Fibroblast of lung (primary cell): ENCODE measurements around the gene ZNF319. TPM values are rescaled to one million over a fixed set of nuclear protein-coding genes. Genes with fewer than 3 reads are reported as not detected.

Experiments
- DNase-seq, 2 donors: peaks; one replicate each; pipeline versions ENCODE4 v3.0.0 to v3.0.0-alpha.2; 2010; ENCODE audit warnings: low read depth in 2 of 2
- H2AFZ ChIP-seq: 2 replicates; pipeline ENCODE4 v1.5.1; 2012; ENCODE audit warnings: low read length, control low read depth, inconsistent platforms
- H3K27ac ChIP-seq: 2 replicates; pipeline ENCODE4 v1.5.1; 2011; ENCODE audit warnings: low read length, control low read depth; ENCODE audit not compliant: insufficient read depth
- H3K27me3 ChIP-seq: 2 replicates; pipeline ENCODE4 v1.5.1; 2011; ENCODE audit warnings: mild to moderate bottlenecking, low read length; ENCODE audit not compliant: control insufficient read depth, insufficient read depth
- H3K36me3 ChIP-seq: 2 replicates; pipeline ENCODE4 v1.5.1; 2011; ENCODE audit warnings: low read length; ENCODE audit not compliant: control insufficient read depth, insufficient read depth
- H3K4me1 ChIP-seq: 2 replicates; pipeline ENCODE4 v1.5.1; 2011; ENCODE audit warnings: low read length; ENCODE audit not compliant: control insufficient read depth, insufficient read depth; ENCODE audit errors: extremely low read depth
- H3K4me2 ChIP-seq: 2 replicates; pipeline ENCODE4 v1.5.1; 2011; ENCODE audit warnings: low read length, control low read depth; ENCODE audit not compliant: insufficient read depth; ENCODE audit errors: extremely low read depth
- H3K4me3 ChIP-seq, 4 experiments: fragments of 200-600 bp in 1 of 4; sonication (generic) in 1 of 4; replicated peaks in 1 of 4; 2 replicates each; pipeline ENCODE4 v1.5.1; 2011 to 2016; ENCODE audit warnings: low read length in 4 of 4, low read depth in 3 of 4, mild to moderate bottlenecking in 3 of 4, control low read depth in 2 of 4, inconsistent platforms in 1 of 4, mixed read lengths in 1 of 4; ENCODE audit not compliant: insufficient read depth in 1 of 4; ENCODE audit errors: control extremely low read depth in 1 of 4
- H3K79me2 ChIP-seq: 2 replicates; pipeline ENCODE4 v1.5.1; 2012; ENCODE audit warnings: mild to moderate bottlenecking, low read length, inconsistent platforms; ENCODE audit not compliant: control insufficient read depth, insufficient read depth
- H3K9ac ChIP-seq: 2 replicates; pipeline ENCODE4 v1.5.1; 2011; ENCODE audit warnings: mild to moderate bottlenecking, low read length, control low read depth; ENCODE audit not compliant: insufficient read depth
- H3K9me3 ChIP-seq: 2 replicates; pipeline ENCODE4 v1.5.1; 2012; ENCODE audit warnings: low read depth, low read length; ENCODE audit not compliant: control insufficient read depth, insufficient read depth
- H4K20me1 ChIP-seq: 2 replicates; pipeline ENCODE4 v1.5.1; 2011; ENCODE audit warnings: low read length; ENCODE audit not compliant: control insufficient read depth, insufficient read depth; ENCODE audit errors: extremely low read depth
- CTCF ChIP-seq, 2 donors: IDR thresholded peaks in 1 of 2; conservative IDR thresholded peaks in 1 of 2; 1 replicate in 1 of 2; 2 replicates in 1 of 2; pipeline ENCODE4 v1.5.1; 2011 to 2012; ENCODE audit warnings: low read length in 2 of 2, control low read depth in 1 of 2, inconsistent platforms in 1 of 2, low read depth in 1 of 2, mild to moderate bottlenecking in 1 of 2
- EZH2 ChIP-seq: IDR thresholded peaks from 2 replicates; pipeline ENCODE4 v1.5.1; 2012; ENCODE audit warnings: low read length, control low read depth, mild to moderate bottlenecking; ENCODE audit errors: missing control alignments
- polyA plus RNA-seq, 2 donors: library from polyadenylated mRNA; depleted of rRNA in 1 of 2; stranded (reverse) in 1 of 2; unstranded in 1 of 2; fragments of >200 nt; gene quantifications; 2 replicates each; pipeline ENCODE4 v1.2.1, GENCODE V29; 2011 to 2012; ENCODE audit warnings: missing spikeins in 1 of 2
- total RNA-seq: library from RNA; depleted of rRNA; stranded (reverse); fragments of >200 nt; gene quantifications from 2 replicates; pipeline ENCODE4 v1.2.1, GENCODE V29; 2014

The ZNF319 gene
- total and polyA plus RNA-seq, 2 donors (not counting 1 experiment from before 2014, with no cell fraction given), result 2.6 to 4.1 TPM

DNA sequence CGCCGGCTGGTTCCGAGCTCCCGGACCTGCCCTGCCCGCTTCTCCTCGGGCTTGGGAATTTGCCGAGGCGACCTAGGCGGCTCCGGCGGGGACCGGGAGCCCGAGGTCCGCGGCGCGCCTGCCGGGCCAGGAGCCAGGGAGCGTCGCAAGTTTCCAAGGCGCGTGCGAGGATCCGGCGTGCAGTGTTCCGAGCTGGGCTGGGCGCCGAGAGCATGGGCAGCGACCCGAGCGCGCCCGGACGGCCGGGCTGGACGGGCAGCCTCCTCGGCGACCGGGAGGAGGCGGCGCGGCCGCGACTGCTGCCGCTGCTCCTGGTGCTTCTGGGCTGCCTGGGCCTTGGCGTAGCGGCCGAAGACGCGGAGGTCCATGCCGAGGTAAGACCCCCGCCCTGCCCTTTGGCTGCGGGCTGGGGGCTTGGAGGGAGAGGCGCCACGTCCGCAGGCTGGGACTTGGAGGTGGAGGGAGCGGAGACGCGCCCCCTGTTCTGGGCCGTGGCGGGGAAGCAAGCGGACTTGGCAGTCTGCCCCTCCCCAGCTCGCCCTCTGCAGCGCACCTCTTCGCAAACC is 25.8 kb upstream of the ZNF319 start:
- H3K9ac ChIP-seq, result peak overlapping the region; percentile 23
- H3K9me3 ChIP-seq, result no peaks in the 10 kb centered on the region
- H3K27ac ChIP-seq, result no peak overlapping the region
- peak overlapping the region; percentile 31 to 66 (median 41) for H3K4me3 ChIP-seq
- TF ChIP-seq EZH2 (no peak), CTCF (conservative IDR thresholded peaks at IDR 0.05 in 1 of 2, IDR thresholded peaks at IDR 0.05 in 1 of 2; ENCODE audit: low read depth in 1 of 2, low read length in 2 of 2) (no peak)
- no peaks in the 10 kb centered on the region for H3K79me2 ChIP-seq
- peak; percentile 43 to 56 for DNase-seq
- H3K4me1 ChIP-seq, result peaks cover 16% of the 10 kb centered on the region
- peak overlapping the region; percentile 13 for H2AFZ ChIP-seq
- peaks cover 13% of the 10 kb centered on the region for H3K27me3 ChIP-seq
- peak overlapping the region; percentile 83 for H3K4me2 ChIP-seq
- H3K36me3 ChIP-seq, result no peaks in the 10 kb centered on the region
- no peaks in the 10 kb centered on the region for H4K20me1 ChIP-seq

- TF ChIP-seq EZH2 (no peak), CTCF (conservative IDR thresholded peaks at IDR 0.05 in 1 of 2, IDR thresholded peaks at IDR 0.05 in 1 of 2; ENCODE audit: low read depth in 1 of 2, low read length in 2 of 2) (no peak)
- H3K9ac ChIP-seq, result peak within 1 kb of the TSS; percentile 23
- H3K27ac ChIP-seq, result no peak within 1 kb of the TSS
- peak within 1 kb of the TSS; percentile 83 for H3K4me2 ChIP-seq
- no peaks in the 10 kb centered on the region for H3K36me3 ChIP-seq
- peak within 1 kb of the TSS; percentile 34 for H2AFZ ChIP-seq
- no peaks in the 10 kb centered on the region for H4K20me1 ChIP-seq
- H3K9me3 ChIP-seq, result no peaks in the 10 kb centered on the region
- H3K27me3 ChIP-seq, result peaks cover 13% of the 10 kb centered on the region
- H3K4me3 ChIP-seq, result peak within 1 kb of the TSS; percentile 39 to 66 (median 51)
- H3K79me2 ChIP-seq, result no peaks in the 10 kb centered on the region
- peak; percentile 59 to 69 for DNase-seq
- H3K4me1 ChIP-seq, result peaks cover 16% of the 10 kb centered on the region
These were observed 25.1 kb upstream of the ZNF319 start, which contains the start of gene MMP15 for GRCh38 chr16:58025351-58026138. Gene MMP15, plus strand, starts transcription at chr16:58025754. Its CDS starts 597 bp downstream, at chr16:58026351.
